Measurements from ENCODE around the gene UBE2G2.

The UBE2G2 gene

DNA sequence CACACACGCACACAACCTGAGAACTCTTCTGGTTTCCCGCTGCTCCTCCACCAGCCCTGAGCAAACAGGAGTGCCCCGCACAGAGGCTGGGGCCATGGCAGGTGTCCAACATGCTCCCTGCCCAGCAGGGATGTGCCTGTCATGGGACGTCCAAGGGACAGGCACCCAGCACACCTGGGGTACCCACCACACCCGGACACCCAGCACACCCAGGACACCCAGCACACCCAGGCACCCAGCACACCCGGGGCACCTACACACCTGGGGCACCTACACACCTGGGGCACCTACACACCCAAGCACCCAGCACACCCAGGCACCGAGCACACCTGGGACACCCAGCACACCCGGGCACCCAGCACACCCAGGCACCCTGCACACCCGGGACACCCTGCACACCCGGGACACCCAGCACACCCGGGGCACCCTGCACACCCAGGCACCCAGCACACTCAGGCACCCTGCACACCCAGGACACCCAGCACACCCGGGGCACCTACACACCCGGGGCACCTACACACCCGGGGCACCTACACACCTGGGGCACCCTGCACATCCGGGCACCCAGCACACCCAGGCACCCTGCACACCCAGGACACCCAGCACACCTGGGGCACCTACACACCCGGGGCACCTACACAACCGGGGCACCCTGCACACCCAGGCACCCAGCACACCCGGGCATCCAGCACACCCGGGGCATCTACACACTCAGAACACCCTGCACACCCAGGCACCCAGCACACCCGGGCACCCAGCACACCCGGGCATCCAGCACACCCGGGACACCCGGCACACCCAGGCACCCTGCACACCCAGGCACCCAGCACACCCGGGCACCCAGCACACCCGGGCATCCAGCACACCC is 37.9 kb downstream of the UBE2G2 start:
- DNase-seq: no peak

DNA sequence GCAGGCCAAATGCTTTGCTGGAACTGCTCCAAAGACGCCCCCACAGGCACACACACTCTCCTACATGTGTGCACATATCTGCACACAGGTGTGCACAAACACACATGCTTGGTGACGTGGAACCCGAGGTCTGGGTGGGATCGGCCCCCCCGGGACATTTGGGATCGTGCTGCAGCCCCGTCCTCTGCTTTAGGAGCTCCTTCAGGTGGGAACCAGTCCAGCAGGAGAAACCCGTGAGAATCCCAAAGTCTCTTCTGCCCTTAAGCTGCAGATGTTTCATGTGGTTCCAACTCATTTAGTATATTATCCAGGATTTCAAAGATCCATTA is 38.6 kb downstream of the UBE2G2 start:
- no peak for DNase-seq

- no peak for DNase-seq
Observed at GRCh38 chr21:44762221-44763049, 39.2 kb downstream of the UBE2G2 start.

DNA sequence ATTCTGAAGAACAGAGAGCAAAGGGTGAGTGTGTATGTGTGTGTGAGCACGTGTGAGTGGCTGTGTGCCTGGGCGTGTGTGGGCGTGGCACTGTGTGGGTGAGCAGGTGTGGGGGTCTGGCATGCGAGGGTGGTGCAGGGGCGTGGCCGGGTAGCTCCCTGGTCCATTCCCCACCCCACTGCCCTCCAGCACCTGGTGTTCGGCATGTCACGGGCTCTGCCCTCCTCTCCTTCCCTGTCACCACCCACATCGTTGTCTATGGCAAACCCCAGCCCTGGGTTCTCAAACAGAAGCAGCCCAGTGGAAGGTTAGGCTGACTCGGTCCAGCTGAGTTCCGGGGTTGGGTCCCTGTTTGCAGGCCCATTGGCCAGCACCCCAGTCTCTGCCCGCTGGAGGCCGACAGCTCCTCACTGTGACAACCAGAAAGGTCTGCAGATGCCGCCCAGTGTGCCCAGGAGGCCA is 39.8 kb downstream of the UBE2G2 start:
- no peak for DNase-seq

GRCh38 chr21:44761011-44761729 is 40.5 kb downstream of the UBE2G2 start:
- DNase-seq: no peak

DNA sequence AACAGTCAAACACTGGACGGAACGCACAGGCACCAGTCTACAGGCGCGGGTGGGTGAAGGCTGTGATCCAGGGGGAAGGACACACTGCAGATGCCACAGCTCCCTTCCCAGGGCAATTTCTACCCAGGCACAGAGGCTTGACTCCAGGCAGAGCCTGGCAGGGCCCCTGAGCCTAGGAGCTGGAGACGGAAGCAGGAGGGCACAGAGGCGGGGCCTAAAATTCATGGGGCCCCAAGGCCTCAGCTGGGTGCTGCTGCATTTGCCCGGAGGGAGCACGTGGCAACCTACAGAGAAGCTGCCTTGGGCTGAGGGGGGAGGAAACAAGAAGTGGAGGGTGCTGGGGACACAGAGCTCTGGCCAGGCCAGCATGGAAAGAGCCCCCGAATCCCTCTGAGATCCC is 41.2 kb downstream of the UBE2G2 start:
- DNase-seq: no peak

DNA sequence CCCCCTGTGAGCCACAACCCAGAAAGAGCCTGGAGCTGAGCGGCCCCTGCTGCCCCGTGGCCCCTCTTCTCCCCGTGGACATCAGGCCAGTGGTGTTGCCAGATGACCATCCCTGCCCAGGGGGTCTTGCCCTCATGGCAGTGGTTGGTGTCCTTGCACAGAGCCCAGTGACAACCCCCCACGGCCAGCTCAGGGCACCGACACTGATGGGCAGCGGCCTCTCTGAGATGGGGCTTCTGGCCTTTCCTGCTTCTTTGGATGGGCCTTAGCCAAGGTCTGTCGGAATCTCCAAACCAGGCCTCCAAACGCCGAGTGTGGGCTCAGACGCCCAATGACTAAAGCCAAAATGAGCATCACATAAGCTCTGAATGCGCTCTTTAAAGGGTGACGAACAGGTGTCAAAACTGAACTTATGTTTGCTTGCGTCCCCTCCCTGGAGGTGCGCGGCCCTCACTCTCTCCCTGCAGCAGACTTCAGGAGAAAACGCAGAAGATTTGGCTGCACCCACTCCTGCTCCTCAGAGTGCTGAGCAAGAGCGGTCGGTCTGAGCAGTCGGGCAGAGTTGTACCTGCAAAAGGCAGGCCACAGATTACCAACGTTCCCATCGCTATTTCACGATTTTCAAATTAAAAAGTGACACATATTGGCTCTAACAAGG is 41.9 kb downstream of the UBE2G2 start:
- DNase-seq: no peak

GRCh38 chr21:44758781-44759627 is 42.6 kb downstream of the UBE2G2 start:
- DNase-seq: no peak

DNA sequence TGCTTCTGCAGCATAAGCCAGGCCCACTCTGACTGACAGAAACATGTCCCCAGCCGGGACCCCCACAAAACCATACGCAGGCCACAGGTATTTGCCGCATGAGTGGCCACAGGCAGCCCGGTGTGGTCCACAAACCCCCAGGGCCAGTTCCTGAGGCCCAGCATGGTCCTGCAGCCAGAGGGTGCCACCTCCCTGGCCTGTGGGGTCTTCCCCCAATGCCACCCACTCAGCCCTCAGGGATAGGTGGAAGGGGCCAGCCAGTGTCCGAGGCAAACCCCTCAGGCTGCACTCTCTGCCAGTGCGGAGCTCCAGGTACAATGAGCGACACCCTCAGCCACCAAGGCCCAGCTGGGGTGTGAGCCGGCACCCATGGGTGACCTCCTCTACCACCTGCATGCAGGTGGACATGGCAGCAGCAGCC is 43.5 kb downstream of the UBE2G2 start:
- DNase-seq: no peak

DNA sequence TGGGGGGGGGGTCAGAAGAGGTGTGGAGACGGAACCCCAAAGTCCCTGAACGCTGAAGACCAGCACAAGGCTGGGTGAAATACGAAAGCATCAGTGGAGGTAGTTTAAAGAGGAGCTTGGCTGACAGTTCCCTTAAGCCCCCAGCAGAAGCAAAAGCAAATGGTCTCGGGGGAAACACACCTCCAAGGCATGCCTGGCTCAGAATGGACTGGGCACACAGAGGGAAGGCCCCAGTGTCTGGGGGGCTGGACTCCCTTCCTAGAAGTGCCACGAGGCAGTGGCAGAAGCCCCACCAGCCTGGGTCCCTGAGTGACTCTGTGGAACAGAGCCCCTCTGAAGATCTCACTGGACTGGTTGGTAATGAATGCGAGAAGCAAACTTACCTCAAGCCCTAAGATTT is 43.9 kb downstream of the UBE2G2 start:
- DNase-seq: no peak

GRCh38 chr21:44756423-44757185 is 45.0 kb downstream of the UBE2G2 start:
- no peak for DNase-seq

- no peak for DNase-seq
Observed at GRCh38 chr21:44755227-44755626, 46.4 kb downstream of the UBE2G2 start.

DNA sequence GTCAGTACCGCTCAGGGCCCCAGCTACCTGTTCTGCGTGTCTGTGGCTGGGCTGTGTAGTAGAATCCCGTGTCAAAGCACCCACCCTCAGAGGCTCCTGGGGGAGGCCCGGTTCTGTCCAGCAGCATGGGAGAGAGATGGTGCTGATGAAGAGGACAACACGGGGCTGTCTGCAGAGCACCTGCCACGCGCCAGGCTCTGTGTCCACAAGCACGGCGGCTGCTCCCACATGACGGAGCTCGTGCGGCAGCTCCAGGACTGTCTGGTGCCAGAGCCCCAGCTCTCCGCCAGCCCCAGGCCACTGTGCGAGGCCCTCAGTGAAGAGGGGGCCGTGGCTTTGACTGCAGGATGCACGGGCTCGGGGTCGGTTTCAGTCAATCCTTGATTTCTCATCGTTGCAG is 48.3 kb downstream of the UBE2G2 start:
- DNase-seq: no peak

- no peak for DNase-seq
Observed at GRCh38 chr21:44752671-44753235, 48.9 kb downstream of the UBE2G2 start.

DNA sequence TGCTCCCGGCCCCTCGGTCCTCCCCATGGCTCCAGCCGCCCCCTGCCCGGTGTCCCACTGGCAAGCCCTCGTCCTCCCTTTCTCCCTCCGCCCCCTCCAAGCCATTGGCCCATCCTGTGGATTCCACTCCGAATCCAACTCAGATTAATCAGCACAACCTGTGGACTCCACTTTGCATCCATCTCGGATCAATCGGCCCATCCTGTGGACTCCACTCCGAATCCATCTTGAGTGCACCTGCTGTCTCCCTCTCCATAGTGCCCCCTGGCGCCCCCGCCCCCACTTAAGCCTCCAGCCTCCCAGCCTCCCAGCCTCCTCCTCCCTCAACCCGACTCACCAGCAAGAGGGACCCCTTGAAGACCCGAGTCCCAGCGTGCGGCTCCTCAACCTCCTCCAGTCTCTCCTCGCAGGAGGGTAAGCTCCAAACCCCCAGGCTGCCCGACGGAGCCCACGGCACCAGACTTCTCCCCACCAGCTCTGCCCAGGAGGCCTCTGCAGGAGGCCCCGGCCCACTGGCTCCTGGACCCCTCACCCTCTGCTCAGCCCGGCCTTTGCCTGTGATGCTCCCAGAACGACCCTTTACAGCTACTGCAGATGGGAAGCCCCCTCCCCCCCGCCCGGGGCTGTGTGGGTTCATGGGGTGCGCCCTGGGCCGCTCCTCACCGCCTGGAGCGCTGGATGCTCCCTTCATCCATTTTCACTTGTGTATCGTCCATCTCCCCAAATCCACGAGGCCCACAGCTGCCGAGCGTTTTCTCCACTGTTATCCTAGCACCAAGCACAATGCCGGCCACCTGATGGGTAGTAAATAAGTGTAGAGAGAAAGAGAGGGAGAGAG is 49.6 kb downstream of the UBE2G2 start:
- no peak for DNase-seq

DNA sequence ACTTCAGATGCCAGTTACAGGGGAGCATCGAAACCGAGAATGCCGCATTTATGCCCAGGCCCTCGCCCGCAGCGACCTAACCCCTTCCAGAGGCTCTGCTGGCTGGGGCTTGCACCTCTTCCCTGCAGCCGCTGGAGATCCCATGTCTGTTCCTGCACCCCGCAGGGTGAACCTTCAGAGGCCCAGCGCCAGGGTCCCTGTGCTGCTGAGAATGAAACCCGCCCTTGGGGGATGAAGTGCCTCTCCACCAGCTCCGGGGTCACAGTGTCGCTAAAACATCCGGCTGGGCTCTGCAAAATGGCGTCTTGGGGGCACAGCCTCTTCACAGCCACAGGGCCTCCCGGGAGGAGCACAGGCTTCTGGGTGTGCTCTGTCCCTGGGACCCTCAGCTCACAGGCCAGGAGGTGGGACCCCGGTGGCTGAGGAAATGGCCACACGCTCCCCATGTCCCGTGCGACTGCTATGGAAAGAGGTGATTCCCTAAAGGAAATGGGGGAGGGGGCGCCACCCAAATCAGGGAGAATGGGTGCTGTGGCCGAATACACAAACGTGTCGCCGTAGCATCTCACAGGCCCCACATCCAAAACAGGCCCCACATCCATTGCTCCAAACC is 50.3 kb downstream of the UBE2G2 start:
- DNase-seq: no peak

DNA sequence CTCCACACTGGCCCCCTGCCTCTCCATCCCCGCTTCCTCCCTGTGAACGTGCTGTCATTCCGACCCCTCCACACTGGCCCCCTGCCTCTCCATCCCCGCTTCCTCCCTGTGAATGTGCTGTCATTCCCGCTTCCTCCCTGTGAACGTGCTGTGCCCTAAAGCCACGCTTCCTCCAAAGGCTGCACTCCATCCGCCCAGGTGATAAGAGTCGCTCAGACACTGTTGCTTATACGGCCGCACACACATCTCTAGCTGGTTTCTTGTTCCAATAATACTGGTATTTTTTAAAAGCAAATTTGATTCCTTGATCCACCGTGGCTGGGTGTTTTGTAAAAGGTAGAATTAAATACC is 51.0 kb downstream of the UBE2G2 start:
- no peak for DNase-seq

DNA sequence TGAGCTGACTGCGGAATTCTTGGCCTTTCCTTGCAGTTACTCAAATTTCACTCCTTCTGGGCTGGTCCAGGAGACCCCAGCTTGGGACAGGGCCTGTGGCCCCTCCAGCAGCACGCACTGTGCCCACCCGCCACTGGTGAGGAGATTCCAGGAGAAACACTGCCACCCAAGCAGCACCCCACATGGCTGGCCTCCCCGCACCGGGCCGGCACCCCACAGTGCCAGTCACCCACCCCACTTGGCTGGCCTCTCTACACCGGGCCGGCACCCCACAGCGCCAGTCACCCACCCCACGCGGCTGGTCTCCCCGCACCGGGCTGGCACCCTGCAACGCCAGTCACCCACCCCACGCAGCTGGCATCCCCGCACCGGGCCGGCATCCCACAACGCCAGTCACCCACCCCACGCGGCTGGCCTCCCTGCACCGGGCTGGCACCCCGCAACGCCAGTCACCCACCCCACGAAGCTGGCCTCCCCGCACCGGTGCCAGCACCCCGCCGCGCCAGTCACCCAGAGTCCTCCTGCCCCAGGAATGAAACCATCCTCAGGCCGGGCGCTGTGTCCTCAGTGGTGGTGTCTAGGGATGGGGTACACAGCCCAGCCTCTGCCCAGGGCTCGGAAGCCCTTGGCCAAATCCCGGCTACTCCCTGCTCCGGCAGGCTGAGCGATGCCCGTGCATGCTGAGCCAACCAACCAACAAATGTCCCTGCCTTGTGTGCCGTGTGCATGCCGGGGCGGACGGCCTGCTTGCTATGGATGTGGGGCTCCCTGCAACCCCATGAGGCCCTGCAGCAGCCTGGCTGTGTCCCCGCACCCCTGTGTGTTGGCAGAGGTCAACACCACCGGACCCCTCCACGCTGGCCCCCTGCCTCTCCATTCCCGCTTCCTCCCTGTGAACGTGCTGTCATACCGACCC is 51.6 kb downstream of the UBE2G2 start:
- DNase-seq: no peak

All from fibroblast of skin of abdomen (primary cell).